Measurements from ENCODE around the gene ABTB1.

ABTB1 gene

GRCh38 chr3:127723011-127723567, 50.3 kb downstream of the ABTB1 start:
- DNase-seq, result no peak

- DNase-seq, result no peak
Observed at GRCh38 chr3:127726894-127727293, 54.1 kb downstream of the ABTB1 start.

GRCh38 chr3:127728417-127729015, 55.8 kb downstream of the ABTB1 start:
- no peak for DNase-seq

GRCh38 chr3:127729556-127730056, 56.9 kb downstream of the ABTB1 start:
- DNase-seq, result no peak

GRCh38 chr3:127730171-127730570, 57.4 kb downstream of the ABTB1 start:
- no peak for DNase-seq
